GM12878 (cell line): ENCODE results near the gene PTPRF. TPM values are rescaled to one million over a fixed set of nuclear protein-coding genes. Genes with fewer than 3 reads are reported as not detected.
A peak's percentile ranks its signal among the peaks of the same experiment; 100 is the strongest.

Experiments
- ATAC-seq: fragments of 200-7000 bp; cut with Tn5 transposase; 3 replicates; pipeline ENCODE4 v1.9.1; 2020; ENCODE audit warnings: mild to moderate bottlenecking, moderate library complexity
- Bru-seq: library from RNA; stranded (reverse); fragments of 400-500 nt; gene quantifications from one replicate; lab custom pipeline; 2021; lab: Mats Ljungman, UMichigan
- BruChase-seq, 2 experiments: library from RNA; stranded (reverse); fragments of 400-500 nt; gene quantifications; one replicate each; lab custom pipeline; 2021; lab: Mats Ljungman, UMichigan
- BruUV-seq: library from RNA; stranded (reverse); fragments of 400-500 nt; replicated peaks from 2 replicates; lab custom pipeline; 2021; lab: Mats Ljungman, UMichigan
- CTCF ChIA-PET: fragments of 300-600 bp; sonication (Branson Sonifier 250); formaldehyde crosslinking; extraction: SDS; loops from one replicate; lab custom pipeline; 2021; ENCODE audit warnings: inconsistent platforms; lab: Yijun Ruan, JAX
- POLR2A ChIA-PET: fragments of 350-600 bp; formaldehyde crosslinking; extraction: SDS; loops from one replicate; lab custom pipeline; 2021; ENCODE audit warnings: inconsistent platforms; lab: Charles Lee
- RAD21 ChIA-PET: fragments of 300-600 bp; sonication (Branson Sonifier 250); formaldehyde crosslinking; loops from one replicate; lab custom pipeline; 2023; ENCODE audit warnings: antibody characterized with exemption; ENCODE audit not compliant: unreplicated experiment; lab: Charles Lee
- SMC1A ChIA-PET: fragments of 300-600 bp; sonication (Branson Sonifier 250); formaldehyde crosslinking; loops from one replicate; lab custom pipeline; 2023; ENCODE audit not compliant: unreplicated experiment, uncharacterized antibody; lab: Charles Lee
- DNase-seq: peaks from one replicate; pipeline ENCODE4 v3.0.0-alpha.2; 2011; ENCODE audit warnings: low read depth, low spot score
- FAIRE-seq: peaks from 3 replicates; lab custom pipeline; 2011; peaks lifted over from hg19 to GRCh38; lab: Jason Lieb, UNC
- H2AFZ ChIP-seq: 2 replicates; pipeline ENCODE4 v1.6.0; 2011; ENCODE audit warnings: low read depth, low read length, control low read depth; ENCODE audit not compliant: control insufficient read depth
- H3K27ac ChIP-seq: 2 replicates; pipeline ENCODE4 v1.5.1; 2011; ENCODE audit warnings: control low read depth; ENCODE audit not compliant: control insufficient read depth, insufficient read depth
- H3K27me3 ChIP-seq, 2 experiments: replicated peaks in 1 of 2; 2 replicates each; pipeline versions ENCODE4 v1.6.0 to v1.6.1; 2011; ENCODE audit warnings: low read length in 1 of 2; ENCODE audit not compliant: control insufficient read depth in 2 of 2, insufficient read depth in 2 of 2
- H3K36me3 ChIP-seq, 2 experiments: 2 replicates each; pipeline ENCODE4 v1.5.1; 2011; ENCODE audit warnings: low read length in 1 of 2; ENCODE audit not compliant: control insufficient read depth in 2 of 2, insufficient read depth in 2 of 2
- H3K4me1 ChIP-seq: 2 replicates; pipeline ENCODE4 v1.6.1; 2011; ENCODE audit warnings: mild to moderate bottlenecking, low read length, moderate library complexity, mixed read lengths; ENCODE audit not compliant: control insufficient read depth, insufficient read depth
- H3K4me2 ChIP-seq: 2 replicates; pipeline ENCODE4 v1.6.0; 2011; ENCODE audit warnings: control low read depth; ENCODE audit not compliant: control insufficient read depth, insufficient read depth
- H3K4me3 ChIP-seq: fragments of 200-600 bp; sonication (generic); 2 replicates; pipeline ENCODE4 v1.5.1; 2016
- H3K79me2 ChIP-seq: 2 replicates; pipeline ENCODE4 v1.6.0; 2011; ENCODE audit warnings: low read length; ENCODE audit not compliant: control insufficient read depth, insufficient read depth
- H3K9ac ChIP-seq: 2 replicates; pipeline ENCODE4 v1.8.0; 2011; ENCODE audit warnings: low read length, control low read depth, mixed read lengths; ENCODE audit not compliant: control insufficient read depth, insufficient read depth
- H3K9me3 ChIP-seq: replicated peaks from 3 replicates; pipeline ENCODE4 v1.5.1; 2011; ENCODE audit warnings: mild to moderate bottlenecking, low read length; ENCODE audit not compliant: control insufficient read depth, insufficient read depth
- H4K20me1 ChIP-seq: 2 replicates; pipeline ENCODE4 v1.6.0; 2011; ENCODE audit not compliant: control insufficient read depth, insufficient read depth
- BACH1 ChIP-seq: fragments of 450-650 bp; IDR thresholded peaks from 2 replicates; pipeline ENCODE4 v1.6.1; 2017; ENCODE audit warnings: mild to moderate bottlenecking, borderline replicate concordance
- BHLHE40 ChIP-seq, 2 experiments: fragments of 450-650 bp in 1 of 2; IDR thresholded peaks; 2 replicates each; pipeline ENCODE4 v1.6.1; 2011 to 2017; ENCODE audit warnings: low read depth in 2 of 2, borderline replicate concordance in 1 of 2, improper control_type of control experiment in 1 of 2, low read length in 1 of 2, mild to moderate bottlenecking in 1 of 2
- BMI1 ChIP-seq: fragments of 450-650 bp; IDR thresholded peaks from 2 replicates; pipeline ENCODE4 v1.6.1; 2016; ENCODE audit warnings: mild to moderate bottlenecking, moderate library complexity, borderline replicate concordance
- EZH2 ChIP-seq: IDR thresholded peaks from 2 replicates; pipeline ENCODE4 v1.6.1; 2012; ENCODE audit warnings: low read depth, mild to moderate bottlenecking, control low read depth, inconsistent platforms, low read length, borderline replicate concordance; ENCODE audit not compliant: control insufficient read depth
- GATAD2B ChIP-seq: fragments of 450-650 bp; conservative IDR thresholded peaks from 2 replicates; pipeline ENCODE4 v1.6.1; 2017; ENCODE audit warnings: low read depth, mild to moderate bottlenecking, moderate library complexity
- HDAC6 ChIP-seq: fragments of 200-600 bp; sonication (generic); IDR thresholded peaks from one replicate; pipeline ENCODE4 v1.8.0; 2017; ENCODE audit warnings: antibody characterized with exemption; ENCODE audit not compliant: unreplicated experiment
- HDGF ChIP-seq: fragments of 450-650 bp; IDR thresholded peaks from 2 replicates; pipeline ENCODE4 v1.6.1; 2016; ENCODE audit warnings: antibody characterized with exemption
- IKZF1 ChIP-seq: fragments of 450-650 bp; conservative IDR thresholded peaks from 2 replicates; pipeline ENCODE4 v1.6.1; 2017; ENCODE audit warnings: antibody characterized with exemption, mild to moderate bottlenecking
- KDM1A ChIP-seq: fragments of 200-600 bp; sonication (generic); IDR thresholded peaks from 2 replicates; pipeline ENCODE4 v1.6.1; 2016; ENCODE audit warnings: borderline replicate concordance
- KLF5 ChIP-seq: fragments of 450-650 bp; IDR thresholded peaks from 2 replicates; pipeline ENCODE4 v1.6.1; 2014; ENCODE audit warnings: mild to moderate bottlenecking; ENCODE audit not compliant: partially characterized antibody
- LARP7 ChIP-seq: fragments of 450-650 bp; IDR thresholded peaks from 2 replicates; pipeline ENCODE4 v1.6.1; 2017; ENCODE audit warnings: mild to moderate bottlenecking
- MEF2B ChIP-seq: fragments of 450-650 bp; IDR thresholded peaks from 2 replicates; pipeline ENCODE4 v1.6.1; 2018; ENCODE audit warnings: mild to moderate bottlenecking, moderate library complexity; ENCODE audit not compliant: partially characterized antibody, poor library complexity, severe bottlenecking
- MTA2 ChIP-seq: fragments of 450-650 bp; IDR thresholded peaks from 2 replicates; pipeline ENCODE4 v1.6.1; 2016; ENCODE audit warnings: low read depth, mild to moderate bottlenecking, moderate library complexity
- NR2F1 ChIP-seq: fragments of 450-650 bp; conservative IDR thresholded peaks from 2 replicates; pipeline ENCODE4 v1.6.1; 2017; ENCODE audit warnings: mild to moderate bottlenecking
- RELA ChIP-seq: fragments of 450-650 bp; IDR thresholded peaks from 2 replicates; pipeline ENCODE4 v1.8.0; 2014; ENCODE audit warnings: borderline replicate concordance; ENCODE audit not compliant: partially characterized antibody
- SMARCA5 ChIP-seq: fragments of 450-650 bp; IDR thresholded peaks from 2 replicates; pipeline ENCODE4 v1.6.1; 2017; ENCODE audit warnings: mild to moderate bottlenecking
- SREBF2 ChIP-seq: IDR thresholded peaks from 2 replicates; pipeline ENCODE4 v1.6.1; 2012; ENCODE audit warnings: mild to moderate bottlenecking, low read length
- STAT3 ChIP-seq: IDR thresholded peaks from 2 replicates; pipeline ENCODE4 v1.6.1; 2011; ENCODE audit warnings: low read depth, low read length, improper control_type of control experiment
- TARDBP ChIP-seq: IDR thresholded peaks from 2 replicates; pipeline ENCODE4 v1.6.1; 2016; ENCODE audit warnings: borderline replicate concordance
- YBX1 ChIP-seq: fragments of 450-650 bp; IDR thresholded peaks from 2 replicates; pipeline ENCODE4 v1.6.1; 2016; ENCODE audit warnings: antibody characterized with exemption
- ZNF24 ChIP-seq: fragments of 450-650 bp; IDR thresholded peaks from 2 replicates; pipeline ENCODE4 v1.6.1; 2017; ENCODE audit warnings: antibody characterized with exemption, mild to moderate bottlenecking
- WGBS: methylation state at CpG from one replicate; pipeline ENCODE4 v1.1.6; 2016; ENCODE audit warnings: low lambda C conversion rate; ENCODE audit not compliant: insufficient replicate concordance, insufficient coverage; ENCODE audit errors: missing lambda C conversion rate; 5-methylcytosine and 5-hydroxymethylcytosine counted together
- in situ Hi-C: fragments of 300-500 bp; cut with MboI; formaldehyde crosslinking; loops from 9 replicates; pipeline ENCODE4 v1.14.3; 2018; ENCODE audit warnings: mixed read lengths
- intact Hi-C: fragments of 100-400 bp; cut with micrococcal nuclease; formaldehyde crosslinking; loops from one replicate; pipeline ENCODE4 v1.14.2; 2022; ENCODE audit not compliant: unreplicated experiment
- long read RNA-seq, 2 experiments: library from polyadenylated mRNA; unstranded; transcript quantifications; one replicate each; pipeline ENCODE4 v2.0.0, GENCODE V29; 2019 to 2020
- polyA minus RNA-seq, 3 experiments: library from RNA; depleted of rRNA, polyadenylated mRNA; stranded (reverse); fragments of >200 nt; gene quantifications; 2 replicates each; pipeline ENCODE4 v1.2.3, GENCODE V29; 2011
- polyA plus RNA-seq, 11 experiments: library from polyadenylated mRNA; depleted of rRNA in 4 of 11; unstranded in 6 of 11; stranded (reverse) in 5 of 11; fragments of >200 nt; fragmentation: Nextera tagmentation in 4 of 11; fragmentation: Illumina TruSeq in 1 of 11; extraction: Ambion mirVana in 4 of 11; extraction: Trizol in 1 of 11; gene quantifications; 1 replicate in 1 of 11; 2 replicates in 10 of 11; pipeline versions ENCODE4 v1.2.1 to v1.2.3, GENCODE V29; 2011 to 2016; ENCODE audit warnings: inconsistent platforms in 2 of 11, missing spikeins in 2 of 11, low read depth in 1 of 11
- total RNA-seq, 4 experiments: library from RNA; depleted of rRNA in 3 of 4; stranded (reverse); fragments of >200 nt in 3 of 4; fragmentation: Illumina TruSeq in 1 of 4; extraction: Trizol in 1 of 4; gene quantifications; 2 replicates each; pipeline versions ENCODE4 v1.2.1 to v1.2.3, GENCODE V29; 2013 to 2021
- TF ChIP-seq, protein P1 (sequence below): IDR thresholded peaks from 2 replicates; pipeline ENCODE4 v1.6.1; 2011; ENCODE audit warnings: low read depth, low read length, improper control_type of control experiment, borderline replicate concordance

The PTPRF gene
- total RNA-seq (2013; cell fraction: nucleolus; rRNA removed): 13.6 and 15.1 TPM in 2 replicates
- total RNA-seq (2014; rRNA removed): 0.34 and 0.54 TPM in 2 replicates
- 0.22 and 0.23 TPM in 2 replicates for total RNA-seq (2014; rRNA removed; fragmentation: Illumina TruSeq; extraction: Trizol)
- total RNA-seq (2021): 1.1 and 1.2 TPM in 2 replicates
- polyA plus RNA-seq (2011; ENCODE audit: low read depth): 2.9 TPM
- 1.0 and 2.6 TPM in 2 replicates for polyA plus RNA-seq (2011; rRNA removed)
- 1.8 and 2.1 TPM in 2 replicates for polyA plus RNA-seq (2011; cell fraction: cytosol; rRNA removed)
- 7.7 and 10.8 TPM in 2 replicates for polyA plus RNA-seq (2011; cell fraction: nucleus; rRNA removed)
- polyA plus RNA-seq (2012): 3.0 and 4.2 TPM in 2 replicates
- 0.10 and 0.29 TPM in 2 replicates for polyA plus RNA-seq (2014; fragmentation: Illumina TruSeq; extraction: Trizol)
- under 1 TPM; 0.04 to 0.05 TPM for polyA plus RNA-seq (2014; fragmentation: Nextera tagmentation; extraction: Ambion mirVana)
- 0.47 and 1.4 TPM in 2 replicates for polyA plus RNA-seq (2014; rRNA removed)
- under 1 TPM; 0.23 to 0.52 TPM for polyA plus RNA-seq (2016; fragmentation: Nextera tagmentation; extraction: Ambion mirVana)
- polyA minus RNA-seq (2011; rRNA and poly(A)+ RNA removed): 4.2 and 7.5 TPM in 2 replicates
- 4.1 and 4.9 TPM in 2 replicates for polyA minus RNA-seq (2011; cell fraction: cytosol; rRNA and poly(A)+ RNA removed)
- 1.7 and 3.2 TPM in 2 replicates for polyA minus RNA-seq (2011; cell fraction: nucleus; rRNA and poly(A)+ RNA removed)
- percentile 29 among the genes with signal in this experiment for Bru-seq, nascent RNA
- percentile 27 among the genes with signal in this experiment for BruChase-seq, experiment 1, labeled RNA remaining after a 6-hour chase
- BruChase-seq, experiment 2, labeled RNA remaining after a 2-hour chase: percentile 27 among the genes with signal in this experiment
- long read RNA-seq, experiment 1: 0 reads
- long read RNA-seq, experiment 2, partial matches to known transcripts: 1 of 1 reads
- long read RNA-seq, experiment 2, other reads (novel, unspliced or antisense): 0 of 1 reads

DNA sequence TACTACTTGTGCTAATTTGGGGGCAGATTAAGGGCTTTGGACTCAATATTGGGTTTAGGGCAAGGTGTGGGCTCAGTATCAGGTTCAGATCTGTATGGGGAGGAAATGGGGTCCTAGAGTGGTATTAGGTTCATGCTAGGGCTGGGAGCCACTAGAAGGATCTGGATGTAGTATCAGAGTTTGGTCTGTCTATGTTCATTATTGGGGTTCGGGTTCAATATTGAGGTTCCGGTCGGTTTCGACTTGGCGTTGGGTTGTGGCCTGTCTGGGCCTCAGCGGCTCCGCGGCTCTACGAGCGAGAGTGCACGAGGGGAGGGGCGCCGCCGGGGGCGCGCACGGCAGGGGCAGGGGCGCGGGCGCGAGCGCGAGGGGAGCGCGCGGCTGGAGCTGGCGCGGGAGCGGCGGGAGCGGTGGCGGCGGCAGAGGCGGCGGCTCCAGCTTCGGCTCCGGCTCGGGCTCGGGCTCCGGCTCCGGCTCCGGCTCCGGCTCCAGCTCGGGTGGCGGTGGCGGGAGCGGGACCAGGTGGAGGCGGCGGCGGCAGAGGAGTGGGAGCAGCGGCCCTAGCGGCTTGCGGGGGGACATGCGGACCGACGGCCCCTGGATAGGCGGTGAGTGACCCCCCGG, at the start of gene PTPRF:
Gene PTPRF, plus strand, starts transcription at position 401 of the 624 bp plus-strand sequence. CDS start 14,193 bp downstream, outside the sequence.
- no TSS peak for BruUV-seq
- no peaks in the 10 kb centered on the region for H3K9me3 ChIP-seq
- in situ Hi-C loops: no loop called here
- peaks cover 7 to 11% of the 10 kb centered on the region in 2 experiments for H3K27me3 ChIP-seq
- no peaks in the 10 kb centered on the region for H3K79me2 ChIP-seq
- peak within 1 kb of the TSS; percentile 81 for H3K4me2 ChIP-seq
- FAIRE-seq: no peak
- no peak within 1 kb of the TSS for H2AFZ ChIP-seq
- 2% methylated on average over 9 of the region's 58 CpGs for WGBS
- no peak within 1 kb of the TSS for H3K9ac ChIP-seq
- H3K36me3 ChIP-seq: no peaks in the 10 kb centered on the region
- intact Hi-C loops: no loop called here
- ChIA-PET RAD21 (interaction anchor here (0.6 to 2.4 kb wide), 11 partner anchors 50 to 404 kb away, joined by 3 to 17 read pairs (median 4); partner anchors contain the start of genes ARTN and KDM4A), SMC1A (interaction anchor here (1.0 to 1.7 kb wide), 8 partner anchors 10 to 506 kb away, joined by 3 to 15 read pairs (median 4); partner anchors contain the start of genes ARTN and KDM4A), CTCF (interaction anchor here (0.8 to 4.1 kb wide), 11 partner anchors 17 to 415 kb away, joined by 3 to 47 read pairs (median 4); partner anchors contain the start of gene ST3GAL3), POLR2A (interaction anchor here (0.6 kb wide), 1 partner anchor 241 kb away, joined by 4 read pairs; no protein-coding TSS in a partner anchor)
- peak; percentile 29 for ATAC-seq
- no peak for DNase-seq
- peak within 1 kb of the TSS; percentile 50; the same call in 1 of the 2 replicates for H3K4me3 ChIP-seq
- no peak within 1 kb of the TSS for H3K27ac ChIP-seq
- H4K20me1 ChIP-seq: no peaks in the 10 kb centered on the region
- no peaks in the 10 kb centered on the region for H3K4me1 ChIP-seq
- peak in 1 of 2 experiments; percentile 35; a peak in 1 of 4 replicates for TF ChIP-seq BHLHE40 (IDR thresholded peaks at IDR 0.05; ENCODE audit: borderline replicate concordance in 1 of 2, low read depth in 2 of 2, low read length in 1 of 2)
- no peak for TF ChIP-seq SMARCA5
- TF ChIP-seq LARP7: 0 out of 2 replicates have a peak, but pooled peaks have one; percentile 37
- 0 out of 2 replicates have a peak, but pooled peaks have one; percentile 16 for TF ChIP-seq IKZF1
- no peak for TF ChIP-seq BMI1
- no peak for TF ChIP-seq BACH1
- no peak for TF ChIP-seq HDAC6
- no peak for TF ChIP-seq STAT3
- no peak for TF ChIP-seq MTA2
- TF ChIP-seq YBX1: no peak
- TF ChIP-seq RELA: no peak
- no peak for TF ChIP-seq KLF5
- 0 out of 2 replicates have a peak, but pooled peaks have one; percentile 21 for TF ChIP-seq NR2F1
- TF ChIP-seq SREBF2: no peak
- 0 out of 2 replicates have a peak, but pooled peaks have one; percentile 42 for TF ChIP-seq GATAD2B
- no peak for TF ChIP-seq MEF2B
- TF ChIP-seq EZH2: no peak
- no peak for TF ChIP-seq HDGF
- TF ChIP-seq, protein P1, sequence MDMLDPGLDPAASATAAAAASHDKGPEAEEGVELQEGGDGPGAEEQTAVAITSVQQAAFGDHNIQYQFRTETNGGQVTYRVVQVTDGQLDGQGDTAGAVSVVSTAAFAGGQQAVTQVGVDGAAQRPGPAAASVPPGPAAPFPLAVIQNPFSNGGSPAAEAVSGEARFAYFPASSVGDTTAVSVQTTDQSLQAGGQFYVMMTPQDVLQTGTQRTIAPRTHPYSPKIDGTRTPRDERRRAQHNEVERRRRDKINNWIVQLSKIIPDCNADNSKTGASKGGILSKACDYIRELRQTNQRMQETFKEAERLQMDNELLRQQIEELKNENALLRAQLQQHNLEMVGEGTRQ: no peak
- no peak for TF ChIP-seq ZNF24
- no peak for TF ChIP-seq KDM1A
- no peak for TF ChIP-seq TARDBP
